CD1c-positive myeloid dendritic cell (primary cell): ENCODE measurements around the gene IFT122.

Experiments used
- DNase-seq: peaks from one replicate; pipeline ENCODE4 v3.0.0-alpha.2; 2016; ENCODE audit errors: extremely low spot score

Gene IFT122

GRCh38 chr3:129557548-129557894, 117.5 kb downstream of the IFT122 start:
- DNase-seq = no peak

- DNase-seq = no peak
Measured at GRCh38 chr3:129558081-129558771, 118.2 kb downstream of the IFT122 start.

GRCh38 chr3:129558772-129559564, 118.9 kb downstream of the IFT122 start:
- no peak for DNase-seq

GRCh38 chr3:129559565-129560079, 119.6 kb downstream of the IFT122 start:
- DNase-seq = no peak

- DNase-seq = no peak
Measured at GRCh38 chr3:129560269-129560787, 120.3 kb downstream of the IFT122 start.

- no peak for DNase-seq
Measured at GRCh38 chr3:129560911-129561594, 121.0 kb downstream of the IFT122 start.

- DNase-seq = no peak
Measured at GRCh38 chr3:129561619-129562248, 121.7 kb downstream of the IFT122 start.

- no peak for DNase-seq
Measured at GRCh38 chr3:129562803-129563202, 122.8 kb downstream of the IFT122 start.

- DNase-seq = no peak
Measured at GRCh38 chr3:129563332-129563731, 123.3 kb downstream of the IFT122 start.

- no peak for DNase-seq
Measured at GRCh38 chr3:129563850-129564535, 124.0 kb downstream of the IFT122 start.

- DNase-seq = no peak
Measured at GRCh38 chr3:129564981-129565644, 125.1 kb downstream of the IFT122 start.

GRCh38 chr3:129565902-129566301, 125.9 kb downstream of the IFT122 start:
- no peak for DNase-seq

- DNase-seq = no peak
Measured at GRCh38 chr3:129567176-129567705, 127.2 kb downstream of the IFT122 start.

GRCh38 chr3:129567939-129568338, 127.9 kb downstream of the IFT122 start:
- DNase-seq = no peak

GRCh38 chr3:129569856-129570255, 129.8 kb downstream of the IFT122 start:
- no peak for DNase-seq
